Suprapubic skin (tissue), 3 donors: ENCODE data around the gene C1QL4.

Experiments
- POLR2A ChIP-seq, 2 donors: fragments of 450-650 bp; IDR thresholded peaks; one replicate each; pipeline ENCODE4 v1.6.1; 2017; ENCODE audit warnings: antibody characterized with exemption in 2 of 2, mild to moderate bottlenecking in 2 of 2, moderate library complexity in 2 of 2
- TF ChIP-seq, protein P1 (sequence below), 2 donors: fragments of 200-600 bp in 1 of 2; fragments of 450-650 bp in 1 of 2; sonication (generic) in 1 of 2; IDR thresholded peaks; one replicate each; pipeline ENCODE4 v1.5.1; 2016 to 2019; ENCODE audit warnings: antibody characterized with exemption in 2 of 2, mild to moderate bottlenecking in 1 of 2, moderate library complexity in 1 of 2

DNA sequence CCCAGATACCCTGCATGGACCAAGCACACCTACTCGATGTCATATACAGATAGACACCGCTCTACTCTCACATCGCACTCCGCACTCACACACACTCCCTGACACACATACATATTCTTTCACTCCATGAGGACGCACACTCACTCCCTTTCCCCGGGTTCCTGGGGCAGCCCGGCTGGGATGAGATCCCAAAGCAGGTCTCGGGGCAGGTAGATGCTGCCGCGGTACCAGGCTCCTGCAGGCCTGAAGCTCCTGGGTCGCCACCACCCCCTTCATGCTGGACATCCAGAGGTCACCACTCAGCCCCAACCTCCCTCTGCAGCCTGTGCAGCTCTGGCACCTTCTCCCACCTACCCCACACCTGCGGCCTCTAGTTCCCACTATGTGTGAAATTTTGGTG, 2.3 kb downstream of the C1QL4 start:
- TF ChIP-seq, protein P1, sequence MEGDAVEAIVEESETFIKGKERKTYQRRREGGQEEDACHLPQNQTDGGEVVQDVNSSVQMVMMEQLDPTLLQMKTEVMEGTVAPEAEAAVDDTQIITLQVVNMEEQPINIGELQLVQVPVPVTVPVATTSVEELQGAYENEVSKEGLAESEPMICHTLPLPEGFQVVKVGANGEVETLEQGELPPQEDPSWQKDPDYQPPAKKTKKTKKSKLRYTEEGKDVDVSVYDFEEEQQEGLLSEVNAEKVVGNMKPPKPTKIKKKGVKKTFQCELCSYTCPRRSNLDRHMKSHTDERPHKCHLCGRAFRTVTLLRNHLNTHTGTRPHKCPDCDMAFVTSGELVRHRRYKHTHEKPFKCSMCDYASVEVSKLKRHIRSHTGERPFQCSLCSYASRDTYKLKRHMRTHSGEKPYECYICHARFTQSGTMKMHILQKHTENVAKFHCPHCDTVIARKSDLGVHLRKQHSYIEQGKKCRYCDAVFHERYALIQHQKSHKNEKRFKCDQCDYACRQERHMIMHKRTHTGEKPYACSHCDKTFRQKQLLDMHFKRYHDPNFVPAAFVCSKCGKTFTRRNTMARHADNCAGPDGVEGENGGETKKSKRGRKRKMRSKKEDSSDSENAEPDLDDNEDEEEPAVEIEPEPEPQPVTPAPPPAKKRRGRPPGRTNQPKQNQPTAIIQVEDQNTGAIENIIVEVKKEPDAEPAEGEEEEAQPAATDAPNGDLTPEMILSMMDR (IDR thresholded peaks at IDR 0.05), result no peak
- TF ChIP-seq POLR2A (IDR thresholded peaks at IDR 0.05), result no peak
